OCI-LY7 (cell line): Measurements from ENCODE around the gene ZC3H4.

Source experiments
- CTCF ChIP-seq: fragments of 200-600 bp; sonication (generic); conservative IDR thresholded peaks from 2 replicates; pipeline ENCODE4 v1.5.1; 2014; ENCODE audit warnings: mild to moderate bottlenecking, antibody characterized with exemption, low read length, moderate library complexity, mixed read lengths
- EZH2phosphoT487 ChIP-seq: fragments of 200-600 bp; sonication (generic); IDR thresholded peaks from 2 replicates; pipeline ENCODE4 v1.6.1; 2018; ENCODE audit warnings: low read depth, borderline replicate concordance, mild to moderate bottlenecking, mixed run types, antibody characterized with exemption, low read length, moderate library complexity, mixed read lengths

DNA sequence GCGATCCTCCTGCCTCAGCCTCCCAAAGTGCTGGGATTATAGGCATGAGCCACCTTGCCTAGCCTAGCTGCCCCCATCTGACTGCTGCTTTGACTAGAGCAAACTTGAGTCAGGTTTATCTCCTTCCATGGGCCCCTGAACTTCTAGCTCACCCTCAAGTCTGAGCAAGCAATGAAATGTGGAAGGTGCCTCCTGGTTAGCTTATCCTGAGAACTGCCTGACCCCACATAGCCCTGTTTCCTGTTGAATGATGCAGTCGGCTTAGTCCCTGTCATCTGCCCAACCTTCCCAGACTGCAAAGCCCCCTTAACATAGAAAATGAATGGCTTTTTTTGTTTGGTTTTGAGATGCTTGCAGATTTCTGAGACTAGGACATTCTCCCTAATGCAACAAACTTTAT is 56.2 kb downstream of the ZC3H4 start:
- TF ChIP-seq CTCF (no peak), EZH2phosphoT487 (no peak)
